CD4-positive, CD25-positive, alpha-beta regulatory T cell (primary cell): ENCODE data around the gene IGF1R. TPM values are rescaled to one million over a fixed set of nuclear protein-coding genes. Genes with fewer than 3 reads are reported as not detected.

Experiments used
- ATAC-seq, 2 donors: fragments of 150-1000 bp; cut with Tn5 transposase; one replicate each; pipeline ENCODE4 v1.10.0; 2021; ENCODE audit warnings: low read depth in 2 of 2, moderate number of reproducible peaks in 2 of 2, moderate library complexity in 1 of 2
- DNase-seq, 3 donors: peaks; one replicate each; pipeline versions ENCODE4 v3.0.0 to v3.0.0-alpha.2; 2012 to 2022; ENCODE audit warnings: mixed read lengths in 1 of 3
- H3K27ac ChIP-seq: one replicate; pipeline ENCODE4 v1.7.0; 2013; ENCODE audit warnings: mild to moderate bottlenecking, low read length; ENCODE audit not compliant: insufficient read depth, poor library complexity, severe bottlenecking
- H3K27me3 ChIP-seq: one replicate; pipeline ENCODE4 v1.7.0; 2013; ENCODE audit warnings: low read length; ENCODE audit not compliant: control insufficient read depth, insufficient read depth
- H3K36me3 ChIP-seq: one replicate; pipeline ENCODE4 v1.7.0; 2013; ENCODE audit warnings: mild to moderate bottlenecking, low read length, moderate library complexity; ENCODE audit not compliant: control insufficient read depth, insufficient read depth
- H3K4me1 ChIP-seq: 2 replicates; pipeline ENCODE4 v1.7.0; 2013; ENCODE audit warnings: mild to moderate bottlenecking, low read length; ENCODE audit not compliant: insufficient read depth, control insufficient read depth, poor library complexity, severe bottlenecking
- H3K4me3 ChIP-seq: one replicate; pipeline ENCODE4 v1.7.0; 2013; ENCODE audit warnings: low read depth, mild to moderate bottlenecking, low read length, moderate library complexity
- H3K9me3 ChIP-seq, 2 experiments: 1 replicate in 1 of 2; 2 replicates in 1 of 2; pipeline ENCODE4 v1.7.0; 2013; ENCODE audit warnings: low read length in 2 of 2, mild to moderate bottlenecking in 1 of 2, moderate library complexity in 1 of 2; ENCODE audit not compliant: control insufficient read depth in 2 of 2
- H3K27ac Mint-ChIP-seq, 3 donors: one replicate each; pipeline ENCODE4 v1.8.0; 2020 to 2022; ENCODE audit warnings: mild to moderate bottlenecking in 3 of 3, mixed read lengths in 3 of 3, moderate library complexity in 2 of 3
- H3K27me3 Mint-ChIP-seq: one replicate; pipeline ENCODE4 v1.8.0; 2022; ENCODE audit warnings: mild to moderate bottlenecking, mixed read lengths
- H3K36me3 Mint-ChIP-seq: one replicate; pipeline ENCODE4 v1.8.0; 2020; ENCODE audit warnings: mixed read lengths
- H3K4me1 Mint-ChIP-seq, 4 donors: one replicate each; pipeline ENCODE4 v1.8.0; 2020 to 2022; ENCODE audit warnings: mixed read lengths in 4 of 4, mild to moderate bottlenecking in 1 of 4
- H3K4me3 Mint-ChIP-seq, 4 donors: one replicate each; pipeline ENCODE4 v1.8.0; 2020 to 2022; ENCODE audit warnings: mild to moderate bottlenecking in 4 of 4, mixed read lengths in 4 of 4, moderate library complexity in 3 of 4
- H3K9me3 Mint-ChIP-seq, 7 donors: one replicate each; pipeline ENCODE4 v1.8.0; 2020 to 2022; ENCODE audit warnings: mixed read lengths in 7 of 7, mild to moderate bottlenecking in 3 of 7, moderate library complexity in 2 of 7
- polyA plus RNA-seq, 4 donors: library from polyadenylated mRNA; unstranded; fragments of 300-500 nt; fragmentation: Illumina TruSeq; gene quantifications; one replicate each; pipeline ENCODE4 v1.2.3, GENCODE V29; 2021
- total RNA-seq: library from RNA; stranded (reverse); gene quantifications from one replicate; pipeline ENCODE4 v1.2.3, GENCODE V29; 2022

The IGF1R gene
- total and polyA plus RNA-seq, 5 donors from 2014 or later = 1.6 to 14.2 (median 3.6) TPM

DNA sequence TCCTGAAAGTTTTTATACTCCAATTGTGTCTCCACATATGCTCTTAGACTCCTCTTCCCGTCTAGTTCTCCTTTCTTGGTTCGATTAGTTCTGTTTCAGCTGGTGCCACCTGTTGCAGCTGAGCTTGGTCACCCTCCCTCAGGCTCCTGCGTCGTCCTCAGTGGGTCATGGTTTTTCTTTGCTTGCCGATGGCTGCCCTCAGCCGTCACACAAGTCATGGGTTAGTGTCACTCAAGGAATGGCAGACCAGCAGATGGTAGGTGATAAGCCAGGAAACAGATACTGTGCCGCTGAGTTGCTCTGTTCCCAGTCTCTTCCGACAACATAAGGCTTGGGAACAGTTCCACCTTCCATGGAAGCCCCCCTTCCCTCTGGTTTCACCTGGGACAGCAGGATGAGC, 109.9 kb downstream of the IGF1R start:
- Histone ChIP-seq H3K36me3 (no peaks in the 10 kb centered on the region), H3K27me3 (no peaks in the 10 kb centered on the region), H3K9me3 (no peaks in the 10 kb centered on the region), H3K4me3 (no peak overlapping the region), H3K27ac (no peak overlapping the region), H3K4me1 (no peaks in the 10 kb centered on the region)
- Mint-ChIP-seq H3K36me3 (no peaks in the 10 kb centered on the region), H3K27ac (no peak overlapping the region), H3K27me3 (no peaks in the 10 kb centered on the region), H3K4me1 (peaks cover 0 to 72% (median 7%) of the 10 kb centered on the region in 4 donors), H3K9me3 (no peaks in the 10 kb centered on the region), H3K4me3 (no peak overlapping the region)
- no peak for ATAC-seq
- no peak for DNase-seq

DNA sequence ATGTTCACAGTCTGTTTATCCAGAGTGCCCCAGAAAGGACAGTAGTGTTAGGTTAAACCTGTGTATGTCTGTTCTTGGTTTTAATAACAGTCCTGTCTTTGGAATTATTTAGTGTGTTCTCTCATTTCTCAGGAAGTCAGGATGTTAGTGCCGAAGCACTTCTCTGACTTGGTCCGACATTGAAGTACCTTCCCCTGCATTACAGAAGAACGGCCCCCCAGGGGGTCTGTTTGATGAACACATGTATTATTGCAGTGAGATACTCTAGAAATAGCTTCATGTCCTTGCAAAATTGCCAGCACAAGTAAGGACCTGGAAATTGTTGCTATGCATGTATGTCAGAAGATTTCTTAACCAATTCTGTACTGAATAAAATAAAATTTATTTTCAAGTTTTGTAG, 110.9 kb downstream of the IGF1R start:
- Mint-ChIP-seq H3K4me3 (no peak overlapping the region), H3K36me3 (no peaks in the 10 kb centered on the region), H3K27ac (no peak overlapping the region), H3K9me3 (no peaks in the 10 kb centered on the region), H3K27me3 (no peaks in the 10 kb centered on the region), H3K4me1 (peaks cover 0 to 73% (median 7%) of the 10 kb centered on the region in 4 donors)
- Histone ChIP-seq H3K9me3 (no peaks in the 10 kb centered on the region), H3K27ac (no peak overlapping the region), H3K27me3 (no peaks in the 10 kb centered on the region), H3K4me1 (no peaks in the 10 kb centered on the region), H3K4me3 (no peak overlapping the region), H3K36me3 (no peaks in the 10 kb centered on the region)
- no peak for ATAC-seq
- no peak for DNase-seq

DNA sequence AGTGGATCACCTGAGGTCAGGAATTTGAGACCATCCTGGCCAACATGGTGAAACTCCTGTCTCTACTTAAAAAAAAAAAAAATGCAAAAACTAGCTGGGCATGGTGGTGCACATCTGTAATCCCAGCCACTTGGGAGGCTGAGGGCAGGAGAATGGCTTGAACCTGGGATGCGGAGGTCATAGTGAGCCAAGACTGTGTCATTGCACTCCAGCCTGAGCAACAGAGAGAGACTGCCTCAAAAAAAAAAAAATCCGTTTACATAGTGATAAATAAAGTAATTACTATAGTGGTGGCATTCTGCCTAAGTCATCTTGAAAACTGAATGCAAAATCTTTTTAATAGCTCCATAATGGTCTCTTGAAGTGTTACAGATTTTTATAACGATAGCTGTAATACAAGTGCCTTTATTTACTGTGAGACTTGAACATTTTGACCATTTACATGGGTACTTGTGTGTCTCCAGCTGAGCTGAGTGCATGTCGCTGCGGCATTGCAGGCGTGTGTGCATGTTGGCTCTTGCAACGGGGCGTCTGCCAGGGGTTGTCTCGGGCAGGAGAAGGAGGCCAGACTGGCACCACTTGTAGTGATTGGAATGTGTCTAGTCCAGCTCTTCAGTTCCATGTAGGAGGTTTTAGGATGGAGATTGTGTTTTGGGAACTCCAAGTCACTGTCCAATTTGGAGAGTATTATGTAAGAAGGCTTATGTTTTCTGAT, 111.9 kb downstream of the IGF1R start:
- Histone ChIP-seq H3K9me3 (no peaks in the 10 kb centered on the region), H3K27ac (no peak overlapping the region), H3K36me3 (no peaks in the 10 kb centered on the region), H3K27me3 (no peaks in the 10 kb centered on the region), H3K4me3 (no peak overlapping the region), H3K4me1 (no peaks in the 10 kb centered on the region)
- no peak for DNase-seq
- Mint-ChIP-seq H3K9me3 (no peaks in the 10 kb centered on the region), H3K4me3 (no peak overlapping the region), H3K36me3 (no peaks in the 10 kb centered on the region), H3K27me3 (no peaks in the 10 kb centered on the region), H3K27ac (no peak overlapping the region), H3K4me1 (peaks cover 0 to 70% (median 8%) of the 10 kb centered on the region in 4 donors)
- ATAC-seq = no peak

DNA sequence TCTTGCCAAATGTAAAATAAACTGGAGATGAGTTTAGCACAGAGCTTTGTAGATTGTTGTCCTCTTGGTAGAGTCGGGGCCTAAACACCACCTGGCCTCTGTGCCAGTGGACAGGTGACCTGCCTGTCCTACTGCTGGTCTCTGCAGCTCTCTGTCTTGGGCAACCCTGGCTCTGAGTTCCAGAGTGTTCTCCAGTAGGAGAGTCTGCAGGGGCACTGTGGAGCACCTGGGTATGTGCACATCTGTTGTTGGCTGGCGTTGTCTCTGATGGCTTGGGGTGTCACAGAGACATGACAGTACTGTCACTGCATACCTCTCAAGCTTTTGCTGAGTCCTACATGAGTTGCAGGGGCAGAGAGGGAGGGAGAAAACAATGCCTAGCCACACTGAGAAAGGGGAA, 112.6 kb downstream of the IGF1R start:
- Histone ChIP-seq H3K9me3 (no peaks in the 10 kb centered on the region), H3K36me3 (no peaks in the 10 kb centered on the region), H3K4me1 (no peaks in the 10 kb centered on the region), H3K27me3 (no peaks in the 10 kb centered on the region), H3K4me3 (no peak overlapping the region), H3K27ac (no peak overlapping the region)
- Mint-ChIP-seq H3K4me3 (no peak overlapping the region), H3K36me3 (no peaks in the 10 kb centered on the region), H3K27ac (no peak overlapping the region), H3K9me3 (no peaks in the 10 kb centered on the region), H3K27me3 (peaks cover 3% of the 10 kb centered on the region), H3K4me1 (peaks cover 0 to 74% (median 10%) of the 10 kb centered on the region in 4 donors)
- DNase-seq (no peak), ATAC-seq (no peak)

DNA sequence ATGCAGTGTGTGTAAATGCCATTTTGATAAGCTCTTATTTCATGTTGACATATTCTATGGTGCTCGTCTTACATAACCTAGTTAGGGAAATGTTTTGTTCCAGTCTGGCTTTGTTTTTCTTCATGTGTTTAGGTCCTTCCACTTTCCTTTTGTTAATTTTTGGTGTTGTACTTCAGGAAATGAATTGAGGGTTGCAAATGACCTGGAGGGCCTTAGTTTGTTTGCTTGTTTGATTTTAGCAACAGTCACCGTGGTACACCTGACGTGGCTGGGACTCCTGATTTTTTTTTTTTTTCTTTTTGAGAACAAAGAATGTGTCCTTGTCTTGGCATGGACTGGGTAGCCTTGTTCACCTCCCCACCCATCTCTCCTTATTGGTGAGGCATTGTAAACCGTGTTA, 114.8 kb downstream of the IGF1R start:
- peaks cover 4% of the 10 kb centered on the region for H3K27me3 Mint-ChIP-seq
- peaks cover 0 to 76% (median 10%) of the 10 kb centered on the region in 4 donors for H3K4me1 Mint-ChIP-seq
- no peak overlapping the region for H3K4me3 ChIP-seq
- ATAC-seq (no peak), DNase-seq (no peak)
- H3K27ac Mint-ChIP-seq = no peak overlapping the region
- H3K36me3 Mint-ChIP-seq = no peaks in the 10 kb centered on the region
- no peaks in the 10 kb centered on the region for H3K9me3 ChIP-seq
- no peaks in the 10 kb centered on the region for H3K9me3 Mint-ChIP-seq
- H3K27ac ChIP-seq = no peak overlapping the region
- H3K4me1 ChIP-seq = no peaks in the 10 kb centered on the region
- no peaks in the 10 kb centered on the region for H3K27me3 ChIP-seq
- H3K4me3 Mint-ChIP-seq = peak overlapping the region in 1 of 4 donors; percentile 31
- H3K36me3 ChIP-seq = no peaks in the 10 kb centered on the region

DNA sequence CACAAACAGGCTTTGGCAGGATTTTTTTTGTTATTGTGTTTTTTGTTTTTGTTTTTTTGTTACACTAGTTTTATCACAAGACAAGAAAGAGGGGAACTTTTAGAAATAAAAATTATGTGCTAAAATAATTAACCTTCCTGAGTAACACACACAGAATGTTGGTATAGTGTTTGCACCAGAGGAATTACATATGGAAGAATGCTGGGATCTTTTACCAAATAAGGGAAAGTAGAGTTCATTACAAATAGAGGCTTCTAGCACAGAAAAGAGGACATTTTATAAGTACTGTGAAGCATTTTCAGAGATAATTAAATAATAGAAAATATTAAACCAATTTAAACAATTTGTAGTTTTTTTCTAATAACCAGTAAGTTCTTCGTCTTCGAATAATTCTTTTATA, 116.0 kb downstream of the IGF1R start:
- no peaks in the 10 kb centered on the region for H3K4me1 ChIP-seq
- H3K9me3 ChIP-seq = no peaks in the 10 kb centered on the region
- no peaks in the 10 kb centered on the region for H3K36me3 ChIP-seq
- DNase-seq = no peak
- H3K27ac ChIP-seq = no peak overlapping the region
- H3K27ac Mint-ChIP-seq = no peak overlapping the region
- no peak overlapping the region for H3K4me3 Mint-ChIP-seq
- peaks cover 4% of the 10 kb centered on the region for H3K27me3 Mint-ChIP-seq
- no peaks in the 10 kb centered on the region for H3K36me3 Mint-ChIP-seq
- ATAC-seq = no peak
- H3K4me1 Mint-ChIP-seq = peaks cover 0 to 71% (median 7%) of the 10 kb centered on the region in 4 donors
- H3K4me3 ChIP-seq = no peak overlapping the region
- no peaks in the 10 kb centered on the region for H3K27me3 ChIP-seq
- no peaks in the 10 kb centered on the region for H3K9me3 Mint-ChIP-seq

DNA sequence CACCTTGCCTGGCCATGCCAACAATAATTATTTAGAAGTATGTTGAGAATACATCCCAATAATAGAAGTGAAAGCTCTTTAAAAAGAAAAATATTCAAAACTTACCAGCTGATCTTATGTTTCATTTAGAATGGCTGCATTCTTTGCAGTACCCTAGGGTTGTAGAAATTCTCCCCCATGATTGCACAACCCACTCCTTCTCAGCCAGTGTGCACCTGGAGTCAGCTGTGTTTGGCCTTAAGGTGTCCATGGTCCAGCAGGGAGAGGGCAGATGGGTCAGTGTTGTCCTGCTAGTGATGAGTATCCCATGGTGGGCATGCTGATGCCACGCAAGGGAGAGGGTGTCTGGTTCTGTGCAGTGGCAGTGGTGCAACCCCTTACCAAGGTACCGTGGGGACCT, 117.3 kb downstream of the IGF1R start:
- DNase-seq = no peak
- H3K36me3 ChIP-seq = no peaks in the 10 kb centered on the region
- H3K9me3 ChIP-seq = no peaks in the 10 kb centered on the region
- Mint-ChIP-seq H3K4me1 (peaks cover 0 to 79% (median 12%) of the 10 kb centered on the region in 4 donors), H3K27ac (no peak overlapping the region), H3K4me3 (peak overlapping the region in 1 of 4 donors; percentile 48), H3K27me3 (peaks cover 4% of the 10 kb centered on the region), H3K36me3 (no peaks in the 10 kb centered on the region), H3K9me3 (no peaks in the 10 kb centered on the region)
- H3K27me3 ChIP-seq = no peaks in the 10 kb centered on the region
- H3K4me1 ChIP-seq = no peaks in the 10 kb centered on the region
- no peak overlapping the region for H3K4me3 ChIP-seq
- ATAC-seq = no peak
- no peak overlapping the region for H3K27ac ChIP-seq

DNA sequence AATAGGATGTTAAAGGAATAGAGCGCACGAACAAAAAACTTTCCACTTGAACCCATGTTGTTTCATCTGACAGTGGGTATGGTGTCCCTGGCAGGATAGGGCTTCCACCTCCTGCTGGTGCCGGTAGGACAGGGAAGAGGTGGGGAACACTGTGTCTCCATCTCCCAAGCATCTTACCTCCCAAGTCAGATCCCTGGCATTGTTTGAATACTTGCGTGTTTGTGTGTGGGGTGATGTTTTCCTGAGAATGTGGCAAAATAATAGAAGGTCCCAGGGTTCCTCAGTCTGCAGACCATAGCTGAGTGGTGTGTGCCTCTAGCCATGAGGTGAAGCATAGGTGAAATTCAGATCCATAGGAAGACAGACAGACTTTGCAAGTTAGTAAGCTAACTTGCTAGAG, 119.4 kb downstream of the IGF1R start:
- H3K27ac ChIP-seq = no peak overlapping the region
- Mint-ChIP-seq H3K4me3 (no peak overlapping the region), H3K4me1 (peaks cover 0 to 78% (median 12%) of the 10 kb centered on the region in 4 donors), H3K27ac (peak overlapping the region in 1 of 3 donors; percentile 45), H3K36me3 (no peaks in the 10 kb centered on the region), H3K27me3 (peaks cover 4% of the 10 kb centered on the region), H3K9me3 (no peaks in the 10 kb centered on the region)
- ATAC-seq = no peak
- no peak overlapping the region for H3K4me3 ChIP-seq
- H3K9me3 ChIP-seq = no peaks in the 10 kb centered on the region
- no peaks in the 10 kb centered on the region for H3K27me3 ChIP-seq
- DNase-seq = no peak
- no peaks in the 10 kb centered on the region for H3K4me1 ChIP-seq
- no peaks in the 10 kb centered on the region for H3K36me3 ChIP-seq
